Pancreas (tissue), 10 donors: ENCODE measurements around the gene ERMN. TPM values are rescaled to one million over a fixed set of nuclear protein-coding genes. Genes with fewer than 3 reads are reported as not detected.

Experiments
- ATAC-seq, 4 donors: fragments of 200-7000 bp; cut with Tn5 transposase; one replicate each; pipeline versions ENCODE4 v1.8.0 to v1.9.1; 2020; ENCODE audit warnings: mild to moderate bottlenecking in 4 of 4, moderate library complexity in 4 of 4
- DNase-seq, 6 donors: peaks; one replicate each; pipeline ENCODE4 v3.0.0-alpha.2; 2020
- FAIRE-seq: peaks from 2 replicates; lab custom pipeline; 2012; peaks lifted over from hg19 to GRCh38; lab: Jason Lieb, UNC
- H3K27ac ChIP-seq, 4 donors: fragments of 200-600 bp; sonication (generic); 1 replicate in 3 of 4; 2 replicates in 1 of 4; pipeline versions ENCODE4 v1.5.0 to v1.8.0; 2020
- H3K27me3 ChIP-seq, 4 donors: fragments of 200-600 bp; one replicate each; pipeline ENCODE4 v1.8.0; 2021
- H3K36me3 ChIP-seq, 3 donors: fragments of 200-600 bp; sonication (generic) in 1 of 3; one replicate each; pipeline versions ENCODE4 v1.5.0 to v1.8.0; 2020 to 2021
- H3K4me1 ChIP-seq, 3 donors: fragments of 200-600 bp; one replicate each; pipeline ENCODE4 v1.8.0; 2021
- H3K4me3 ChIP-seq, 4 donors: fragments of 200-600 bp; sonication (generic) in 2 of 4; one replicate each; pipeline versions ENCODE4 v1.5.0 to v1.8.0; 2020 to 2021
- H3K9me3 ChIP-seq, 4 donors: fragments of 200-600 bp; one replicate each; pipeline ENCODE4 v1.8.0; 2021
- WGBS, 2 donors: extraction: QIAGEN DNeasy Blood & Tissue Kit; methylation state at CpG; one replicate each; pipeline ENCODE4 v1.1.7; 2013; 5-methylcytosine and 5-hydroxymethylcytosine counted together
- intact Hi-C, 3 donors: fragments of 100-400 bp; cut with DNase I; formaldehyde crosslinking; loops; one replicate each; pipeline versions ENCODE4 v1.11.1 to v1.14.2; 2022
- polyA plus RNA-seq, 2 donors: library from polyadenylated mRNA; stranded (reverse); fragments of 200-250 nt; gene quantifications; one replicate each; pipeline ENCODE4 v1.2.3, GENCODE V29; 2013
- total RNA-seq, 6 donors: library from RNA; stranded (reverse); fragmentation: NEBNext Ultra II Directional in 4 of 6; extraction: Animal tissue kit (Norgen Biotek cat#: 25700) in 4 of 6; gene quantifications; one replicate each; pipeline versions ENCODE4 v1.2.1 to v1.2.4, GENCODE V29; 2021 to 2023
- TF ChIP-seq, protein P1 (sequence below), 4 donors: fragments of 200-600 bp; sonication (generic) in 3 of 4; IDR thresholded peaks; one replicate each; pipeline versions ENCODE4 v1.5.0 to v1.8.0; 2021; ENCODE audit warnings: antibody characterized with exemption in 4 of 4
- donor health status: healthy with polysubstance abuse.
- donor health status: DM: no; HTN: no; CAD: no; lungs with moderate emphysema.
- donor health status: DM: no; HTN: no; CAD: no.
- donor health status: control.
- donor health status: control.
- donor health status: Bipolar disorder and iron deficiency.
- donor health status: DM: yes; HTN: yes; CAD: no.
- donor health status: DM: no; HTN: no; CAD: no.
- donor health status: DM: no; HTN: no; CAD: no.
- donor health status: DM: yes; HTN: yes; CAD: no.

ERMN gene
- total and polyA plus RNA-seq, 8 donors, result 0.06 to 0.54 (median 0.15) TPM; not detected in 3

GRCh38 chr2:157303612-157304011 is 22.0 kb downstream of the ERMN start:
- no peaks in the 10 kb centered on the region for H3K4me1 ChIP-seq
- no peak overlapping the region for H3K27ac ChIP-seq
- FAIRE-seq (no peak), DNase-seq (no peak), ATAC-seq (no peak)
- no peaks in the 10 kb centered on the region for H3K9me3 ChIP-seq
- peaks cover 0 to 10% (median 0%) of the 10 kb centered on the region in 4 donors for H3K27me3 ChIP-seq
- 46 to 71% methylated on average over 2 of the region's 2 CpGs for WGBS, 2 donors
- no peak overlapping the region for H3K4me3 ChIP-seq
- TF ChIP-seq, protein P1, sequence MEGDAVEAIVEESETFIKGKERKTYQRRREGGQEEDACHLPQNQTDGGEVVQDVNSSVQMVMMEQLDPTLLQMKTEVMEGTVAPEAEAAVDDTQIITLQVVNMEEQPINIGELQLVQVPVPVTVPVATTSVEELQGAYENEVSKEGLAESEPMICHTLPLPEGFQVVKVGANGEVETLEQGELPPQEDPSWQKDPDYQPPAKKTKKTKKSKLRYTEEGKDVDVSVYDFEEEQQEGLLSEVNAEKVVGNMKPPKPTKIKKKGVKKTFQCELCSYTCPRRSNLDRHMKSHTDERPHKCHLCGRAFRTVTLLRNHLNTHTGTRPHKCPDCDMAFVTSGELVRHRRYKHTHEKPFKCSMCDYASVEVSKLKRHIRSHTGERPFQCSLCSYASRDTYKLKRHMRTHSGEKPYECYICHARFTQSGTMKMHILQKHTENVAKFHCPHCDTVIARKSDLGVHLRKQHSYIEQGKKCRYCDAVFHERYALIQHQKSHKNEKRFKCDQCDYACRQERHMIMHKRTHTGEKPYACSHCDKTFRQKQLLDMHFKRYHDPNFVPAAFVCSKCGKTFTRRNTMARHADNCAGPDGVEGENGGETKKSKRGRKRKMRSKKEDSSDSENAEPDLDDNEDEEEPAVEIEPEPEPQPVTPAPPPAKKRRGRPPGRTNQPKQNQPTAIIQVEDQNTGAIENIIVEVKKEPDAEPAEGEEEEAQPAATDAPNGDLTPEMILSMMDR (IDR thresholded peaks at IDR 0.05), result no peak
- intact Hi-C loops, result no loop called here
- no peaks in the 10 kb centered on the region for H3K36me3 ChIP-seq

- Histone ChIP-seq H3K27ac (no peak overlapping the region), H3K27me3 (peaks cover 0 to 10% (median 0%) of the 10 kb centered on the region in 4 donors), H3K4me1 (no peaks in the 10 kb centered on the region), H3K4me3 (no peak overlapping the region), H3K9me3 (no peaks in the 10 kb centered on the region), H3K36me3 (no peaks in the 10 kb centered on the region)
- WGBS, 2 donors, result 21 to 28% methylated on average over 9 of the region's 9 CpGs
- TF ChIP-seq, protein P1 (IDR thresholded peaks at IDR 0.05), result peak; percentile 51 to 71 (median 66)
- DNase-seq (peak in 2 of 6 donors; percentile 8 to 30), FAIRE-seq (peak; percentile 49), ATAC-seq (peak; percentile 80 to 97 (median 91))
- intact Hi-C loops, result no loop called here
Observed at GRCh38 chr2:157302492-157303099, 23.0 kb downstream of the ERMN start.

DNA sequence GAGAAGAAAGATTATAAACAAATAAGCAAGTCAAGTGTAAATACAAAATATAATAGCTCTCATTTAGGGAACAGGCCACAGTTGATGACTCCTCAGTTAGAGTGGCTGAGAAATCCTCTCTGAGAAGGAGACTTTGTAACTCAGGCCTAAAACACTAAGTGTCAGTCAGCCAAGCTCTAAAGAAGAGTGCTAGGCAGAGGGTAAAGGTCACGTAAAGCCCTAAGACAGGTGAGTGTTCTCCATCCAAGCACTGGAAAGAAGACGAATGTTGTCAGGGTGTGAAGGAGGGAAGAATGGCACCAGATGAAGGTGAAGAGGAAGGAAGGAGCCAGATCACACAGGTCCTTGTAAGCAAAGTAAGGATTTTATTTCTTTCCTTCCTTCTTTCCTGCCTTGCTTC is 24.3 kb downstream of the ERMN start:
- H3K36me3 ChIP-seq, result no peaks in the 10 kb centered on the region
- intact Hi-C loops, result no loop called here
- no peaks in the 10 kb centered on the region for H3K4me1 ChIP-seq
- 83 to 84% methylated on average over 2 of the region's 2 CpGs for WGBS, 2 donors
- no peak overlapping the region for H3K4me3 ChIP-seq
- TF ChIP-seq, protein P1 (IDR thresholded peaks at IDR 0.05), result no peak
- DNase-seq (no peak), ATAC-seq (no peak), FAIRE-seq (no peak)
- peaks cover 0 to 10% (median 0%) of the 10 kb centered on the region in 4 donors for H3K27me3 ChIP-seq
- no peaks in the 10 kb centered on the region for H3K9me3 ChIP-seq
- H3K27ac ChIP-seq, result no peak overlapping the region

DNA sequence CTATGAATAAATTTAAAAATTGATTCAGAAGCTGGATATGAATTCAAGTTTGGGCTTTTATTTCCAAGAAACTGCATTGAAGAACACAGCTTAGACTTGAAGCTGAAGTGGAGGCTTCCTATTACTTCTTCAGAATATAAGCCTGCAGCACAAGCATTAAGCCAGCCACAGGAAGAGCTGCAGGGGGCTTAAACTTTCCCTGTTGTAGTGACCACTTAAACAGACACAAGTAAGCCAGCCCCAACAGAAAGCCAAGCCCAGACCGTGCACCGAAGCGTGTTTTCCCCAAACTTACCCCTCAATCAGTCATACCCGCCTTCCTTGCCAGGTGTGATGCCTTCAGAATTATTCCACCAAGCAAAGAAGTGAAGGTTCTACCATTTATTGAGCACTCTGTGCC is 28.7 kb downstream of the ERMN start:
- ATAC-seq (no peak), FAIRE-seq (no peak), DNase-seq (no peak)
- Histone ChIP-seq H3K4me1 (no peaks in the 10 kb centered on the region), H3K9me3 (no peaks in the 10 kb centered on the region), H3K27me3 (no peaks in the 10 kb centered on the region), H3K36me3 (no peaks in the 10 kb centered on the region), H3K27ac (no peak overlapping the region), H3K4me3 (no peak overlapping the region)
- 95 to 97% methylated on average over 4 of the region's 4 CpGs for WGBS, 2 donors
- TF ChIP-seq, protein P1 (IDR thresholded peaks at IDR 0.05), result no peak
- intact Hi-C loops, result no loop called here

DNA sequence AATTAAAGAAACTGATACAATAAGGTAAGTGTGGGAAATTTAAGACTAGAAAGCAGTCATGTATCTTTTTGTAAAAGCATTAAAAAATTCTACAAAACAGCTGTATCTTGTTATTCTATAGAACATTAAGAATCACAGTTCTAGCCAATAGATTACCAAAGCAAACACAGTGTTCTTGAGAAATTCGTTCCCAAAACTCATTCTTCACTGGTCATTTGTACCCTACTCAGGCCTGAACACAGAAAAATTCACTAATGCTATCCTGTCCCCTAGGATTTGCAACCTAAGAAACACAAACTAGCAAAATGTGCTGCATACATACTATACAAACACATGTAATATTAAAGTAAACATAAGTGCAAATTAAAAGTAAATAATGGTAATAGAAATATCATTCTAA is 29.1 kb downstream of the ERMN start:
- no peak overlapping the region for H3K4me3 ChIP-seq
- TF ChIP-seq, protein P1 (IDR thresholded peaks at IDR 0.05), result no peak
- DNase-seq (no peak), ATAC-seq (no peak), FAIRE-seq (no peak)
- H3K36me3 ChIP-seq, result no peaks in the 10 kb centered on the region
- intact Hi-C loops, result no loop called here
- H3K4me1 ChIP-seq, result no peaks in the 10 kb centered on the region
- 14 to 28% methylated on average over 1 of the region's 1 CpG for WGBS, 2 donors
- H3K27ac ChIP-seq, result no peak overlapping the region
- no peaks in the 10 kb centered on the region for H3K9me3 ChIP-seq
- no peaks in the 10 kb centered on the region for H3K27me3 ChIP-seq
